HL-60/S4 treated with phorbol 12-myristate 13-acetate at 8.2 ng/mL for 4 days and 3 days (cell line): Measurements from ENCODE around the gene SPAG17.

Experiments
- in situ Hi-C: fragments of 300-500 bp; cut with MboI; formaldehyde crosslinking; loops from 2 replicates; pipeline ENCODE4 v1.15.0; 2022; ENCODE audit warnings: low sequenced_read_pairs

Gene SPAG17

GRCh38 chr1:118185084-118185832 lies at the start of gene SPAG17:
Gene SPAG17, minus strand, starts transcription at chr1:118185228. Its CDS starts 71 bp downstream, at chr1:118185157.
- in situ Hi-C loops = no loop called here

GRCh38 chr1:118225471-118225870 lies 40.4 kb upstream of the SPAG17 start:
- in situ Hi-C loops = no loop called here

- in situ Hi-C loops = no loop called here
Observed at GRCh38 chr1:118223426-118223825, 38.4 kb upstream of the SPAG17 start.

GRCh38 chr1:118219438-118219837 lies 34.4 kb upstream of the SPAG17 start:
- in situ Hi-C loops = no loop called here

- in situ Hi-C loops = no loop called here
Observed at GRCh38 chr1:118217141-118217838, 32.3 kb upstream of the SPAG17 start.

- in situ Hi-C loops = no loop called here
Observed at GRCh38 chr1:118214866-118215265, 29.8 kb upstream of the SPAG17 start.

- in situ Hi-C loops = no loop called here
Observed at GRCh38 chr1:118210723-118211110, 25.7 kb upstream of the SPAG17 start.

GRCh38 chr1:118210051-118210722 lies 25.2 kb upstream of the SPAG17 start:
- in situ Hi-C loops = no loop called here

- in situ Hi-C loops = no loop called here
Observed at GRCh38 chr1:118209648-118210047, 24.6 kb upstream of the SPAG17 start.

- in situ Hi-C loops = no loop called here
Observed at GRCh38 chr1:118206966-118207365, 21.9 kb upstream of the SPAG17 start.

GRCh38 chr1:118204648-118205047 lies 19.6 kb upstream of the SPAG17 start:
- in situ Hi-C loops = no loop called here

- in situ Hi-C loops = no loop called here
Observed at GRCh38 chr1:118204105-118204504, 19.1 kb upstream of the SPAG17 start.

GRCh38 chr1:118202076-118202608 lies 17.1 kb upstream of the SPAG17 start:
- in situ Hi-C loops = no loop called here

- in situ Hi-C loops = no loop called here
Observed at GRCh38 chr1:118201524-118201923, 16.5 kb upstream of the SPAG17 start.

GRCh38 chr1:118200836-118201235 lies 15.8 kb upstream of the SPAG17 start:
- in situ Hi-C loops = no loop called here

- in situ Hi-C loops = no loop called here
Observed at GRCh38 chr1:118190561-118190960, 5.5 kb upstream of the SPAG17 start.

GRCh38 chr1:118189564-118189963 lies 4.5 kb upstream of the SPAG17 start:
- in situ Hi-C loops = no loop called here

- in situ Hi-C loops = no loop called here
Observed at GRCh38 chr1:118188411-118188810, 3.4 kb upstream of the SPAG17 start.

- in situ Hi-C loops = no loop called here
Observed at GRCh38 chr1:118186026-118186425, 998 bp upstream of the SPAG17 start.

GRCh38 chr1:118184739-118185083 lies 317 bp downstream of the SPAG17 start:
- in situ Hi-C loops = no loop called here

- in situ Hi-C loops = no loop called here
Observed at GRCh38 chr1:118183586-118183985, 1.4 kb downstream of the SPAG17 start.

GRCh38 chr1:118177998-118178397 lies 7.0 kb downstream of the SPAG17 start:
- in situ Hi-C loops = no loop called here
